HepG2 (cell line): Measurements from ENCODE around the gene SIRT7. TPM values are rescaled to one million over a fixed set of nuclear protein-coding genes. Genes with fewer than 3 reads are reported as not detected.

Experiments used
- AGO2 ChIP-seq: fragments of 200-400 bp; formaldehyde crosslinking; optimal IDR thresholded peaks from 2 replicates; pipeline ENCODE3; 2017; ENCODE audit warnings: mild to moderate bottlenecking, low read depth, low read length, moderate library complexity
- CENPT ChIP-seq: sonication (generic); formaldehyde crosslinking; IDR thresholded peaks from 2 replicates; pipeline ENCODE4 v1.8.0; 2022; ENCODE audit warnings: low read depth, mild to moderate bottlenecking, moderate library complexity, missing genetic modification reagents
- ELK4 ChIP-seq: sonication (generic); formaldehyde crosslinking; IDR thresholded peaks from 2 replicates; pipeline ENCODE4 v1.9.0; 2021; ENCODE audit warnings: missing genetic modification reagents, borderline replicate concordance
- FOXA3 ChIP-seq: IDR thresholded peaks from 2 replicates; pipeline ENCODE4 v1.6.1; 2016; ENCODE audit warnings: missing genetic modification reagents, missing compliant biosample characterization
- GATAD2A ChIP-seq: IDR thresholded peaks from 2 replicates; pipeline ENCODE4 v1.6.1; 2016
- GFI1 ChIP-seq: sonication (generic); formaldehyde crosslinking; IDR thresholded peaks from 2 replicates; pipeline ENCODE4 v1.5.0; 2020; ENCODE audit warnings: missing genetic modification reagents, mild to moderate bottlenecking, borderline replicate concordance
- HDAC6 ChIP-seq: fragments of 200-600 bp; sonication (generic); IDR thresholded peaks from 2 replicates; pipeline ENCODE4 v1.7.0; 2017; ENCODE audit warnings: mild to moderate bottlenecking, antibody characterized with exemption, low read length, low read depth
- MNT ChIP-seq: fragments of 450-650 bp; IDR thresholded peaks from 2 replicates; pipeline ENCODE4 v1.6.1; 2016
- RNF219 ChIP-seq: sonication (generic); formaldehyde crosslinking; IDR thresholded peaks from 2 replicates; pipeline ENCODE4 v1.5.0; 2020; ENCODE audit warnings: mild to moderate bottlenecking, missing genetic modification reagents
- TCF12 ChIP-seq, 2 experiments: fragments of 450-650 bp in 1 of 2; sonication (generic) in 1 of 2; formaldehyde crosslinking in 1 of 2; IDR thresholded peaks; 2 replicates each; pipeline versions ENCODE4 v1.6.1 to v1.8.0; 2017 to 2022; ENCODE audit warnings: antibody characterized with exemption in 1 of 2, mild to moderate bottlenecking in 1 of 2, missing genetic modification reagents in 1 of 2, moderate library complexity in 1 of 2
- THRA ChIP-seq: sonication (generic); formaldehyde crosslinking; IDR thresholded peaks from 2 replicates; pipeline ENCODE4 v1.4.0; 2020; ENCODE audit warnings: missing genetic modification reagents, borderline replicate concordance
- USF2 ChIP-seq, 2 experiments: sonication (generic) in 1 of 2; formaldehyde crosslinking in 1 of 2; IDR thresholded peaks; 2 replicates each; pipeline versions ENCODE4 v1.5.1 to v1.6.1; 2011 to 2020; ENCODE audit warnings: borderline replicate concordance in 1 of 2, low read depth in 1 of 2, low read length in 1 of 2, mild to moderate bottlenecking in 1 of 2, missing genetic modification reagents in 1 of 2, moderate library complexity in 1 of 2
- ZBTB7B ChIP-seq: sonication (generic); formaldehyde crosslinking; IDR thresholded peaks from 2 replicates; pipeline ENCODE4 v1.4.0; 2020; ENCODE audit warnings: missing genetic modification reagents
- ZNF235 ChIP-seq: sonication (generic); formaldehyde crosslinking; IDR thresholded peaks from 2 replicates; pipeline ENCODE4 v1.8.1; 2023; ENCODE audit warnings: mild to moderate bottlenecking, missing genetic modification reagents, borderline replicate concordance
- ZNF3 ChIP-seq: IDR thresholded peaks from 2 replicates; pipeline ENCODE4 v1.7.0; 2017; ENCODE audit warnings: inconsistent platforms
- ZNF652 ChIP-seq: IDR thresholded peaks from 2 replicates; pipeline ENCODE4 v1.6.1; 2016; ENCODE audit warnings: low read depth, borderline replicate concordance
- ZNF670 ChIP-seq: sonication (generic); formaldehyde crosslinking; IDR thresholded peaks from 2 replicates; pipeline ENCODE4 v1.8.0; 2022; ENCODE audit warnings: mild to moderate bottlenecking, missing genetic modification reagents, borderline replicate concordance
- polyA plus RNA-seq, 8 experiments: library from polyadenylated mRNA; depleted of rRNA in 3 of 8; stranded (reverse) in 7 of 8; unstranded in 1 of 8; fragments of >200 nt; fragmentation: Illumina TruSeq in 4 of 8; extraction: Trizol in 4 of 8; gene quantifications; 2 replicates each; pipeline versions ENCODE4 v1.2.1 to v1.2.3, GENCODE V29; 2011 to 2016; ENCODE audit warnings: low read depth in 4 of 8, missing spikeins in 1 of 8, mixed read lengths in 1 of 8; ENCODE audit not compliant: insufficient read depth in 1 of 8
- total RNA-seq, 5 experiments: library from RNA; depleted of rRNA; stranded (reverse); fragments of >200 nt; fragmentation: Illumina TruSeq; extraction: Trizol; gene quantifications; 2 replicates each; pipeline ENCODE4 v1.2.3, GENCODE V29; 2016; ENCODE audit warnings: low read depth in 1 of 5

The SIRT7 gene
- total and polyA plus RNA-seq, 2 of the 13 experiments (the other 11 are each of a cell fraction or from before 2014, with no cell fraction given): 8.3 to 24.8 TPM

GRCh38 chr17:81926451-81927151 lies 8.6 kb upstream of the SIRT7 start (continued):
- 0 out of 2 replicates have a peak, but pooled peaks have one; percentile 16 for TF ChIP-seq THRA (CRISPR knock-in tag)
- TF ChIP-seq HDAC6: no peak
- no peak for TF ChIP-seq FOXA3
- TF ChIP-seq USF2 (IDR thresholded peaks at IDR 0.05; ENCODE audit: low read depth, low read length): no peak
- TF ChIP-seq USF2 (CRISPR knock-in tag; IDR thresholded peaks at IDR 0.05; ENCODE audit: borderline replicate concordance): peak; percentile 61; the same call in 1 of the 2 replicates
- no peak for TF ChIP-seq ZNF652 (CRISPR knock-in tag)
- peak; percentile 70 for TF ChIP-seq AGO2
- TF ChIP-seq ZNF670 (CRISPR knock-in tag): peak; percentile 55; the same call in 1 of the 2 replicates
- TF ChIP-seq ZBTB7B: peak; percentile 58; the same call in 1 of the 2 replicates
- peak; percentile 38; the same call in 1 of the 2 replicates for TF ChIP-seq MNT
- no peak for TF ChIP-seq TCF12 (IDR thresholded peaks at IDR 0.05)
- TF ChIP-seq TCF12 (CRISPR knock-in tag; IDR thresholded peaks at IDR 0.05): no peak
- no peak for TF ChIP-seq RNF219
- peak; percentile 46 for TF ChIP-seq GATAD2A (CRISPR knock-in tag)
- TF ChIP-seq ZNF3 (CRISPR knock-in tag): no peak
- TF ChIP-seq ELK4 (CRISPR knock-in tag): no peak
- no peak for TF ChIP-seq GFI1 (CRISPR knock-in tag)
- TF ChIP-seq CENPT: no peak
- no peak for TF ChIP-seq ZNF235 (CRISPR knock-in tag)
